Esophagus (tissue), 2 donors: Measurements from ENCODE around the gene TXN2. TPM values are rescaled to one million over a fixed set of nuclear protein-coding genes. Genes with fewer than 3 reads are reported as not detected.
"Not testable (repeated sequence)": the region's sequence is repeated elsewhere in the genome, so short reads cannot be mapped to it uniquely, and the experiment has no call there.

Experiments
- H3K27ac ChIP-seq, 2 donors: one replicate each; pipeline ENCODE4 v1.5.1; 2013; ENCODE audit warnings: low read depth in 2 of 2, mild to moderate bottlenecking in 2 of 2, inconsistent platforms in 1 of 2, low read length in 1 of 2, moderate library complexity in 1 of 2
- H3K27me3 ChIP-seq, 2 donors: one replicate each; pipeline ENCODE4 v1.6.1; 2013; ENCODE audit warnings: low read length in 2 of 2, control low read depth in 1 of 2, mild to moderate bottlenecking in 1 of 2; ENCODE audit not compliant: insufficient read depth in 2 of 2, control insufficient read depth in 1 of 2
- H3K36me3 ChIP-seq, 2 donors: one replicate each; pipeline ENCODE4 v1.6.1; 2013; ENCODE audit warnings: low read length in 1 of 2; ENCODE audit not compliant: control insufficient read depth in 2 of 2, insufficient read depth in 2 of 2
- H3K4me1 ChIP-seq, 2 donors: one replicate each; pipeline ENCODE4 v1.6.1; 2013; ENCODE audit warnings: low read length in 1 of 2; ENCODE audit not compliant: control insufficient read depth in 2 of 2, insufficient read depth in 2 of 2
- H3K4me3 ChIP-seq, 2 donors: one replicate each; pipeline ENCODE4 v1.5.1; 2013; ENCODE audit warnings: low read length in 2 of 2, mild to moderate bottlenecking in 2 of 2, low read depth in 1 of 2, moderate library complexity in 1 of 2
- H3K9me3 ChIP-seq, 2 donors: one replicate each; pipeline ENCODE4 v1.6.1; 2013; ENCODE audit warnings: mild to moderate bottlenecking in 2 of 2, low read depth in 1 of 2, low read length in 1 of 2, moderate library complexity in 1 of 2; ENCODE audit not compliant: control insufficient read depth in 2 of 2, insufficient read depth in 1 of 2
- WGBS, 2 donors: extraction: QIAGEN DNeasy Blood & Tissue Kit; methylation state at CpG; one replicate each; pipeline ENCODE4 v1.1.7; 2013; 5-methylcytosine and 5-hydroxymethylcytosine counted together
- polyA plus RNA-seq, 2 donors: library from polyadenylated mRNA; stranded (reverse); fragments of 200-250 nt; gene quantifications; one replicate each; pipeline ENCODE4 v1.2.3, GENCODE V29; 2013
- donor health status: healthy with polysubstance abuse.
- donor health status: Bipolar disorder and iron deficiency.

TXN2 gene
- polyA plus RNA-seq, 2 donors = 53.5 to 81.8 TPM

DNA sequence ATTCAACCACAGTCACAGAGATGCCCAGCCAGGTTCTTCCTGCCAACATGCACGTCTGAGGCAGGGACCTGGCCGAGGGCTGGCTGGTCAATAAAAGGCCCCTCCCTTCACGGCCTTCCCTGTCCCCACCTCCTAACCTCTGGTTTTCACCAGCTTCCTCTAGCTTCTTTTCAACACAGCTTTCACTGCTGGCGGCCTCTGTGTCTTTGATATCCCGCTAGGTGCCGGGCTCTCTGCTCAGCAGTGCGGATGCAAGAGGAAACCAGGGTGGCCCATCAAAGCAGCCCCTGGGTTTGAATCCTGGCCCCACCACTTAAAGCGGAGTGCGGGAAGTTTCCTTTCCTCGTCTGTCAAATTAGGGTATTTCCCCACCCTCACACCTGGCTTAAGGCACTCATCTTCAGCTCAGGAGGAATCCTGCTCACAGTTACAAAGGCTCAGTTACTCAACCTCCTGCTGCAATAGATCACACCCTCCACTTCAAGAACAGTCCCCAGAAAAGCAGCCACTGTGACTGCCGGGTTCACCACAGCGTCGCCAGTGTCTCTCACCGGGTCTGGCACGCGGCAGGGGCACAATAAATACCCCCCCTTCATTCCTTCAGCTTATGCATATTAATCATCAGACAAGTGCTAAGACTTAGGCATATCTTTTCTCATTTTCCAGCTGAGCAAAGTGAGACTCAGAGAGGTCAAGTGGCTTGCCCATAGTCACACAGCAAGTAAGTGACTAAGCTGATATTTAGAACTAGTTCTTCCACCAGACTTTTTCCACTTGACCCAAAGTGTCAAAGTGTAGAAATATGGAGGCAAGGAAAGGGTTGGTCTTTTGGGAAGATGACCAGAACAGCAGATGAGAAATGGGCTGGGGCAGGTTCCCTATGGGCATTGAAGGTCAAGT, 45.7 kb downstream of the TXN2 start:
- WGBS, 2 donors = 28 to 35% methylated on average over 16 of the region's 16 CpGs

GRCh38 chr22:36433318-36434231, 47.9 kb downstream of the TXN2 start:
- H3K27ac ChIP-seq = no peak overlapping the region
- H3K36me3 ChIP-seq = no peaks in the 10 kb centered on the region
- H3K27me3 ChIP-seq = no peaks in the 10 kb centered on the region
- no peaks in the 10 kb centered on the region for H3K9me3 ChIP-seq
- peaks cover 2 to 7% of the 10 kb centered on the region in 2 donors for H3K4me1 ChIP-seq
- 47 to 63% methylated on average over 14 of the region's 14 CpGs for whole genome bisulfite sequencing, 2 donors
- no peak overlapping the region for H3K4me3 ChIP-seq

More for the DNA sequence above, 45.7 kb downstream of the TXN2 start:
- Histone ChIP-seq H3K4me3 (no peak overlapping the region), H3K9me3 (no peaks in the 10 kb centered on the region), H3K27ac (peak overlapping the region; percentile 16 to 74), H3K36me3 (no peaks in the 10 kb centered on the region), H3K4me1 (peaks cover 2 to 7% of the 10 kb centered on the region in 2 donors), H3K27me3 (no peaks in the 10 kb centered on the region)

DNA sequence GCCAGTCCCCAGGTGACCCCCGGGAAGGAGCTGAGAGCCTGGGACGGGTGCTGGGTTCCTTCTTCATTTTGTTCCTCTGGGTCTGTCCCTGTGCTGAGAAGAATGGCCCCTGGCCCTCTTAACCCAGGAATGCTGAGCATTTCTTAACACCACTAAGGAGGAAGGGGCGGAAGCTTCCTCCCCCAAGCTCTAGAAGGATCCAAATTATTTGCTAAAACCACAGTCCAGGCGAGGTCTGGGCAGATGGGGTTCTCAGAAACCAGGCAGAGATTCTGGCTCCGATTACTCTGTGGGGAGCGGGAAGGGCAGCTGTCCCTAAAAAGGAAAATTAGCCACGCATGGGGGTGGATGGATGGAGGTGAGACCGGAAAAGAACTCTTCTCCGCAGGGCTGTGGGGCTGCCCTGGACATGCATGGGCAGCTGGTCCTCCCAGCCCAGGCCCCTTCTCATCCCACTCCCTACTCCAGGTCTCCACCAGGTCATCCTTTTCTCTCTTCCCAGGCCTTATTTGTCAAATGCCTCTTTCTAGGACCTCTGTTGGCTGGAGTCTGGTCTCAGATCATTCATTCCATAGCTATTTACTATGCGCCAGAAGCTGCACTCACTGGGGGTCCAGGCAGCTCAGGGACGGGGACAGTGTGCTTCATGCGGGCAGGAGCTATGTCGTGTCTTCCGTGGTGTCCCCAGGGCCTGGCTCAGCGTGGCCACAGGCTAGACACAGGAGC, 48.7 kb downstream of the TXN2 start:
- peaks cover 2 to 7% of the 10 kb centered on the region in 2 donors for H3K4me1 ChIP-seq
- WGBS, 2 donors = 72 to 79% methylated on average over 15 of the region's 15 CpGs

DNA sequence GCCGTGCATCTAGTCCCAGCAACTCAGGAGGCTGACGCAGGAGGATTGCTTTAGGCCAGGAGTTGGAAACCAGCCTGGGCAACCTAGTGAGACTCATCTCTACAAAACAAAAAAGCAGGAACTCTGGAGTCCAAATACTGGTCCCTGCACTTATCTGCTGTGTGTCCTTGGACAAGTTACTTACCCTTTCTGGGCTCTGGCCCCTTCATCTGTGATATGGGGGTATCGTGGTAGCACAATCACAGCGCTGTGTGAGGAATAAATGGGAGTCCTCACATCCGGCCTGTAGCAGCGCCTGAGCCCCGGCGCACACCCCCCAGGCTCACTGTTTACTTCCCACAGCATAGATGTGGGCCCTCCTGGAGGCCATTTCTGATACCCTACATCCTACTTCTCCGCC, 49.5 kb downstream of the TXN2 start:
- 84 to 89% methylated on average over 9 of the region's 9 CpGs for WGBS, 2 donors
- no peaks in the 10 kb centered on the region for H3K9me3 ChIP-seq
- no peaks in the 10 kb centered on the region for H3K27me3 ChIP-seq
- peaks cover 2 to 7% of the 10 kb centered on the region in 2 donors for H3K4me1 ChIP-seq
- H3K36me3 ChIP-seq = no peaks in the 10 kb centered on the region
- H3K4me3 ChIP-seq = no peak overlapping the region
- no peak overlapping the region for H3K27ac ChIP-seq

More for the DNA sequence above, 48.7 kb downstream of the TXN2 start:
- Histone ChIP-seq H3K4me3 (no peak overlapping the region), H3K36me3 (no peaks in the 10 kb centered on the region), H3K27me3 (no peaks in the 10 kb centered on the region), H3K27ac (no peak overlapping the region), H3K9me3 (no peaks in the 10 kb centered on the region)

DNA sequence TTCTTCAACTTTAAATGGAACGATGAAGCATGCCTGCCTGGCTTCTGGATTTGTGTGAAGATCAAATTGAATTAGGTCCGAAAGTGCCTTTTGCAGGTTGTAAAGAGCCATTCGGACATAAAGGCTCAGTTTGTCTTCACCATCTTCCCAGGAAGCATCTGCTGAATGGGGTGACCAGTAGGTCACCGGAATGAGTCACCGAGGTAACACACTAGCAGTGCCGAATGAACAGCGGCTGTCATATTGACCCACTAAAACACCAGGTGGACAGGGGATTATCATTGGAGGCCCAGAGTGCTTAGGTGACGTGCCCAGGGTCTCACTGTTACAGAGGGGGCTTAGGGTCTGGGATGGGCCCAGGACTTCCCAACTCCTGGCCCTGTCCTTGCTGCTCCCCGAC, 50.6 kb downstream of the TXN2 start:
- H3K27me3 ChIP-seq = no peaks in the 10 kb centered on the region
- H3K4me1 ChIP-seq = peaks cover 2% of the 10 kb centered on the region in 2 donors
- no peak overlapping the region for H3K4me3 ChIP-seq
- H3K27ac ChIP-seq = no peak overlapping the region
- H3K36me3 ChIP-seq = no peaks in the 10 kb centered on the region
- 76 to 83% methylated on average over 9 of the region's 9 CpGs for WGBS, 2 donors
- no peaks in the 10 kb centered on the region for H3K9me3 ChIP-seq

DNA sequence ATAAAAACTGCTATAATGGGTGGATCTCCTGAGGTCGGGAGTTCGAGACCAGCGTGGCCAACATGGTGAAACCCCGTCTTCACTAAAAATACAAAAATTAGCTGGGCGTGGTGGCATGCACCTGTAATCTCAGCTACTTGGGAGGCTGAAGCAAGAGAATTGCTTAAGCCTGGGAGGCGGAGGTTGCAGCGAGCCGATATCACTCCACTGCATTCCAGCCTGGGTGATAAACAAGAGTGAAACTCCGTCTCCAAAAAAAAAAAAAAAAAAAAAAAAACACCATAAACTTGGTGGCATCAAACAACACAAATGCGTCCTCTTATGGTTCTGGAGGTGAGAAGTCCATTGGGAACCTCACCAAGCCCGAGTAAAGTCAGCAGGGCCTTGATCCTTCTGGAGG, 53.5 kb downstream of the TXN2 start:
- H3K27me3 ChIP-seq, H3K27ac ChIP-seq, H3K36me3 ChIP-seq, H3K4me3 ChIP-seq, H3K9me3 ChIP-seq, H3K4me1 ChIP-seq: not testable (repeated sequence)
- 85 to 95% methylated on average over 11 of the region's 11 CpGs for WGBS, 2 donors

DNA sequence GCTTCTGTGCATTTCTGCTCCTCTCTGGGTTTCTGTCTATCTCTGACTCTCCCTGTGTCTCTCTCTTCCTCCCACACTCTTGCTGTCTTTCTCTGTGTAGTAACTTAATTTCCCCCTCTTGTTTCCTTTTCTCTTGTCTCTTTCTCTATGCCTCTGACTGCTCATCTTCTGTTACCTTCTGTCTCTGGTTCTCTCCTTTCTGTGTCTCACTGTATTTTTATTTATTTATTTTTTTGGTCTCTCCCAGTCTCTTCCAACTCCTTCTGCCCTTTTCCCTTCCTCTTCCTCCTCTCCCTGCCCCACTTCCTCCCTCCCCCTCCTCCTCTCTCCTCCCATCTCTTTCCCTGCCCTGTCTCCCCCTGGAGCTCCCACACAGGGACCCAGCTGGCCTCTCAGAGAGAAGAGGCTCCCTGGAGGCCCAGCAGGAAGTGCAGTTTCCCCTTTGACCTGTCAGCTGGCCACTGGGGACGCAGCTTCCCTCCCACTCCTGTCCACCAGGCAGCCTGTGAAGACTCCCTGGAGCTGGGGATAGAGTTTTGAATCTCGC, 55.4 kb downstream of the TXN2 start:
- Histone ChIP-seq H3K36me3 (no peaks in the 10 kb centered on the region), H3K4me1 (no peaks in the 10 kb centered on the region), H3K4me3 (no peak overlapping the region), H3K9me3 (no peaks in the 10 kb centered on the region), H3K27me3 (no peaks in the 10 kb centered on the region), H3K27ac (no peak overlapping the region)
- WGBS, 2 donors = 70 to 79% methylated on average over 2 of the region's 2 CpGs

DNA sequence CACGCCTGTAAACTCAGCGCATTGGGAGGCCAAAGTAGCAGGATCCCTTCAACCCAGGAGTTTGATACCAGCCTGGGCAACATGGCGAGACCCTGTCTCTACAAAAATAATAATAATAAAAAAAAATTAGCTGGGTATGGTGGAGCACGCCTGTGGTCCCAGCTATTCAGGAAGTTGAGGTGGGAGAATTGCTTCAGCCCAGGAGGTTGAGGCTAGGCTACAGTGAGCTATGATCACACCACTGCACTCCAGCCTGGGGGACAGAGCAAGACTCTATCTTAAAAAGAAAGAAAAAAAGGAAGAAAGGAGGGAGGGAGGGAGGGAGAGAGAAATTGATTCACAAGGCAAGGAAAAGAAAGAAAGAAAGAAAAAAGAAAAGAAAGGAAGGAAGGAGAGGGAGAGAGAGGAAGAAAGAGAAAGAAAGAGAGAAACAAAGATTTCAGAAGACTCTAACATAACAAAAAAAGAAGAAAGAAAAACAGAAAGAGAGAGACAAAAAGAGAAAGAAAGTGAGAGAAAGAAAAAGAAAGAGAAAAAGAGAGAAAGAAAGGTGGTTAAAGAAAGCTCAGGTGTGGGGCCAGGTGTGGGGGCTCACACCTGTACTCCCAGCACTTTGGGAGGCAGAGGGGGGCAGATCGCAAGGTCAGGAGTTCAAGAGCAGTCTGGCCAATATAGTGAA, 56.4 kb downstream of the TXN2 start:
- H3K27me3 ChIP-seq = no peaks in the 10 kb centered on the region
- 87 to 95% methylated on average over 5 of the region's 5 CpGs for WGBS, 2 donors
- H3K9me3 ChIP-seq = no peaks in the 10 kb centered on the region
- no peak overlapping the region for H3K27ac ChIP-seq
- no peaks in the 10 kb centered on the region for H3K36me3 ChIP-seq
- no peaks in the 10 kb centered on the region for H3K4me1 ChIP-seq
- H3K4me3 ChIP-seq = no peak overlapping the region
